GM12878 (cell line): ENCODE measurements around the gene DNASE1. TPM values are rescaled to one million over a fixed set of nuclear protein-coding genes. Genes with fewer than 3 reads are reported as not detected.

Experiments
- ATAC-seq: fragments of 200-7000 bp; cut with Tn5 transposase; 3 replicates; pipeline ENCODE4 v1.9.1; 2020; ENCODE audit warnings: mild to moderate bottlenecking, moderate library complexity
- BruUV-seq: library from RNA; stranded (reverse); fragments of 400-500 nt; replicated peaks from 2 replicates; lab custom pipeline; 2021; lab: Mats Ljungman, UMichigan
- CTCF ChIA-PET: fragments of 300-600 bp; sonication (Branson Sonifier 250); formaldehyde crosslinking; extraction: SDS; loops from one replicate; lab custom pipeline; 2021; ENCODE audit warnings: inconsistent platforms; lab: Yijun Ruan, JAX
- POLR2A ChIA-PET: fragments of 350-600 bp; formaldehyde crosslinking; extraction: SDS; loops from one replicate; lab custom pipeline; 2021; ENCODE audit warnings: inconsistent platforms; lab: Charles Lee
- RAD21 ChIA-PET: fragments of 300-600 bp; sonication (Branson Sonifier 250); formaldehyde crosslinking; loops from one replicate; lab custom pipeline; 2023; ENCODE audit warnings: antibody characterized with exemption; ENCODE audit not compliant: unreplicated experiment; lab: Charles Lee
- SMC1A ChIA-PET: fragments of 300-600 bp; sonication (Branson Sonifier 250); formaldehyde crosslinking; loops from one replicate; lab custom pipeline; 2023; ENCODE audit not compliant: unreplicated experiment, uncharacterized antibody; lab: Charles Lee
- DNase-seq: peaks from one replicate; pipeline ENCODE4 v3.0.0-alpha.2; 2011; ENCODE audit warnings: low read depth, low spot score
- FAIRE-seq: peaks from 3 replicates; lab custom pipeline; 2011; peaks lifted over from hg19 to GRCh38; lab: Jason Lieb, UNC
- H2AFZ ChIP-seq: 2 replicates; pipeline ENCODE4 v1.6.0; 2011; ENCODE audit warnings: low read depth, low read length, control low read depth; ENCODE audit not compliant: control insufficient read depth
- H3K27ac ChIP-seq: 2 replicates; pipeline ENCODE4 v1.5.1; 2011; ENCODE audit warnings: control low read depth; ENCODE audit not compliant: control insufficient read depth, insufficient read depth
- H3K27me3 ChIP-seq, 2 experiments: replicated peaks in 1 of 2; 2 replicates each; pipeline versions ENCODE4 v1.6.0 to v1.6.1; 2011; ENCODE audit warnings: low read length in 1 of 2; ENCODE audit not compliant: control insufficient read depth in 2 of 2, insufficient read depth in 2 of 2
- H3K36me3 ChIP-seq, 2 experiments: 2 replicates each; pipeline ENCODE4 v1.5.1; 2011; ENCODE audit warnings: low read length in 1 of 2; ENCODE audit not compliant: control insufficient read depth in 2 of 2, insufficient read depth in 2 of 2
- H3K4me1 ChIP-seq: 2 replicates; pipeline ENCODE4 v1.6.1; 2011; ENCODE audit warnings: mild to moderate bottlenecking, low read length, moderate library complexity, mixed read lengths; ENCODE audit not compliant: control insufficient read depth, insufficient read depth
- H3K4me2 ChIP-seq: 2 replicates; pipeline ENCODE4 v1.6.0; 2011; ENCODE audit warnings: control low read depth; ENCODE audit not compliant: control insufficient read depth, insufficient read depth
- H3K4me3 ChIP-seq: fragments of 200-600 bp; sonication (generic); 2 replicates; pipeline ENCODE4 v1.5.1; 2016
- H3K79me2 ChIP-seq: 2 replicates; pipeline ENCODE4 v1.6.0; 2011; ENCODE audit warnings: low read length; ENCODE audit not compliant: control insufficient read depth, insufficient read depth
- H3K9ac ChIP-seq: 2 replicates; pipeline ENCODE4 v1.8.0; 2011; ENCODE audit warnings: low read length, control low read depth, mixed read lengths; ENCODE audit not compliant: control insufficient read depth, insufficient read depth
- H3K9me3 ChIP-seq: replicated peaks from 3 replicates; pipeline ENCODE4 v1.5.1; 2011; ENCODE audit warnings: mild to moderate bottlenecking, low read length; ENCODE audit not compliant: control insufficient read depth, insufficient read depth
- H4K20me1 ChIP-seq: 2 replicates; pipeline ENCODE4 v1.6.0; 2011; ENCODE audit not compliant: control insufficient read depth, insufficient read depth
- BACH1 ChIP-seq: fragments of 450-650 bp; IDR thresholded peaks from 2 replicates; pipeline ENCODE4 v1.6.1; 2017; ENCODE audit warnings: mild to moderate bottlenecking, borderline replicate concordance
- BCL3 ChIP-seq: IDR thresholded peaks from 2 replicates; pipeline ENCODE4 v1.6.1; 2011; ENCODE audit warnings: borderline replicate concordance, low read depth, mild to moderate bottlenecking, moderate library complexity, low read length; ENCODE audit not compliant: insufficient read depth, poor library complexity, severe bottlenecking
- BCLAF1 ChIP-seq: fragments of 450-650 bp; IDR thresholded peaks from 2 replicates; pipeline ENCODE4 v1.6.1; 2017; ENCODE audit warnings: antibody characterized with exemption, mild to moderate bottlenecking, moderate library complexity
- CBFB ChIP-seq: IDR thresholded peaks from 2 replicates; pipeline ENCODE4 v1.6.1; 2016; ENCODE audit warnings: antibody characterized with exemption, low read depth
- CEBPZ ChIP-seq: fragments of 150-350 bp; IDR thresholded peaks from 2 replicates; pipeline ENCODE4 v1.6.1; 2016; ENCODE audit warnings: low read depth, low read length
- EED ChIP-seq: sonication (generic); IDR thresholded peaks from 2 replicates; pipeline ENCODE4 v1.6.1; 2016; ENCODE audit warnings: antibody characterized with exemption, low read depth
- LARP7 ChIP-seq: fragments of 450-650 bp; IDR thresholded peaks from 2 replicates; pipeline ENCODE4 v1.6.1; 2017; ENCODE audit warnings: mild to moderate bottlenecking
- NBN ChIP-seq: fragments of 450-650 bp; IDR thresholded peaks from 2 replicates; pipeline ENCODE4 v1.6.1; 2016
- NR2C1 ChIP-seq: fragments of 450-650 bp; IDR thresholded peaks from 2 replicates; pipeline ENCODE4 v1.6.1; 2017; ENCODE audit warnings: antibody characterized with exemption, mild to moderate bottlenecking, moderate library complexity
- RCOR1 ChIP-seq: conservative IDR thresholded peaks from 2 replicates; pipeline ENCODE4 v1.6.1; 2012; ENCODE audit warnings: low read depth, low read length, improper control_type of control experiment
- SREBF2 ChIP-seq: IDR thresholded peaks from 2 replicates; pipeline ENCODE4 v1.6.1; 2012; ENCODE audit warnings: mild to moderate bottlenecking, low read length
- ZNF217 ChIP-seq: fragments of 450-650 bp; IDR thresholded peaks from 2 replicates; pipeline ENCODE4 v1.6.1; 2017; ENCODE audit warnings: antibody characterized with exemption, mild to moderate bottlenecking
- WGBS: methylation state at CpG from one replicate; pipeline ENCODE4 v1.1.6; 2016; ENCODE audit warnings: low lambda C conversion rate; ENCODE audit not compliant: insufficient replicate concordance, insufficient coverage; ENCODE audit errors: missing lambda C conversion rate; 5-methylcytosine and 5-hydroxymethylcytosine counted together
- in situ Hi-C: fragments of 300-500 bp; cut with MboI; formaldehyde crosslinking; loops from 9 replicates; pipeline ENCODE4 v1.14.3; 2018; ENCODE audit warnings: mixed read lengths
- intact Hi-C: fragments of 100-400 bp; cut with micrococcal nuclease; formaldehyde crosslinking; loops from one replicate; pipeline ENCODE4 v1.14.2; 2022; ENCODE audit not compliant: unreplicated experiment
- polyA plus RNA-seq, 11 experiments: library from polyadenylated mRNA; depleted of rRNA in 4 of 11; unstranded in 6 of 11; stranded (reverse) in 5 of 11; fragments of >200 nt; fragmentation: Nextera tagmentation in 4 of 11; fragmentation: Illumina TruSeq in 1 of 11; extraction: Ambion mirVana in 4 of 11; extraction: Trizol in 1 of 11; gene quantifications; 1 replicate in 1 of 11; 2 replicates in 10 of 11; pipeline versions ENCODE4 v1.2.1 to v1.2.3, GENCODE V29; 2011 to 2016; ENCODE audit warnings: inconsistent platforms in 2 of 11, missing spikeins in 2 of 11, low read depth in 1 of 11
- total RNA-seq, 4 experiments: library from RNA; depleted of rRNA in 3 of 4; stranded (reverse); fragments of >200 nt in 3 of 4; fragmentation: Illumina TruSeq in 1 of 4; extraction: Trizol in 1 of 4; gene quantifications; 2 replicates each; pipeline versions ENCODE4 v1.2.1 to v1.2.3, GENCODE V29; 2013 to 2021

Gene DNASE1
- total and polyA plus RNA-seq, 10 of the 15 experiments (the other 5 are each of a cell fraction or from before 2014, with no cell fraction given), result 0.23 to 12.0 (median 7.9) TPM

DNA sequence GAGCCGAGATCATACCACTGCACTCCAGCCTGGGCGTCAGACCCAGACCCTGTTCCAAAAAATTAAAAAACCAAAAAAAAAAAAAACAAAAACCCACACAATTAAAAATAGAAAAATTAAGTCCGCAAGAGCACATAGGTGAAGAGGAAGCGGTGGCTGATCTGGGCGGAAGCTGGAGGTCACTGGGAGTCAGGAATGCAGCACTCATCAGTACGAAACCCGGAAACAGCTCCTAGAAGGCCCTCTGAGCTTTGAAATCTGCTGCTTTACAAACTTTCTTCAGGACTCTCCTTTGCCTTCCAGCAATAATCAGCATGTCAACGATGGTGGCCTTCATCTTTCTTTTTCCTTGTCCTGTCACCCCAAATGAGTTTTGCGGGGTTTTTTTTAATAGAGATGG, 33.3 kb downstream of the DNASE1 start:
- peaks cover 2% of the 10 kb centered on the region; the same call in 1 of the 2 replicates for H3K79me2 ChIP-seq
- no peaks in the 10 kb centered on the region for H3K27me3 ChIP-seq
- peaks cover 5% of the 10 kb centered on the region; the same call in 1 of the 2 replicates for H3K4me1 ChIP-seq
- FAIRE-seq (no peak), DNase-seq (no peak), ATAC-seq (no peak)
- POLR2A ChIA-PET, result no interaction called here
- in situ Hi-C loops, result no loop called here
- no TSS peak for BruUV-seq
- no peak overlapping the region for H3K27ac ChIP-seq
- H3K9ac ChIP-seq, result no peak overlapping the region
- H3K4me3 ChIP-seq, result no peak overlapping the region
- peaks cover 18 to 26% of the 10 kb centered on the region in 2 experiments for H3K36me3 ChIP-seq
- intact Hi-C loops, result no loop called here
- H3K9me3 ChIP-seq, result no peaks in the 10 kb centered on the region
- 92% methylated on average over 9 of the region's 9 CpGs for WGBS
- H2AFZ ChIP-seq, result no peak overlapping the region
- no peak overlapping the region for H3K4me2 ChIP-seq
- RAD21 ChIA-PET, result interaction anchor here (0.6 kb wide), 1 partner anchor 61 kb away, joined by 4 read pairs; no protein-coding TSS in a partner anchor
- TF ChIP-seq NR2C1, result no peak
- no peak for TF ChIP-seq LARP7
- TF ChIP-seq EED, result no peak
- no peak for TF ChIP-seq ZNF217
- no peak for TF ChIP-seq RCOR1
- TF ChIP-seq BCL3, result no peak
- TF ChIP-seq CBFB, result no peak
- no peak for TF ChIP-seq NBN
- TF ChIP-seq SREBF2, result no peak
- TF ChIP-seq BCLAF1, result no peak
- no peak for TF ChIP-seq BACH1
- TF ChIP-seq CEBPZ, result no peak
- SMC1A ChIA-PET, result interaction anchor here (0.7 to 1.1 kb wide), 2 partner anchors 25 to 190 kb away, joined by 3 to 5 read pairs; no protein-coding TSS in a partner anchor
- CTCF ChIA-PET, result interaction anchor here (0.6 to 1.3 kb wide), 2 partner anchors 180 to 309 kb away, joined by 3 read pairs; no protein-coding TSS in a partner anchor
- no peaks in the 10 kb centered on the region for H4K20me1 ChIP-seq
